GM18508 (cell line): ENCODE results near the gene GHR.

Experiments
- ATAC-seq: cut with Tn5 transposase; IDR thresholded peaks from one replicate; pipeline ENCODE4 v1.9.1; 2021; ENCODE audit warnings: moderate number of reproducible peaks; ENCODE audit not compliant: insufficient read depth, unreplicated experiment

The GHR gene

GRCh38 chr5:42461033-42461432 lies 37.8 kb downstream of the GHR start:
- ATAC-seq: no peak

DNA sequence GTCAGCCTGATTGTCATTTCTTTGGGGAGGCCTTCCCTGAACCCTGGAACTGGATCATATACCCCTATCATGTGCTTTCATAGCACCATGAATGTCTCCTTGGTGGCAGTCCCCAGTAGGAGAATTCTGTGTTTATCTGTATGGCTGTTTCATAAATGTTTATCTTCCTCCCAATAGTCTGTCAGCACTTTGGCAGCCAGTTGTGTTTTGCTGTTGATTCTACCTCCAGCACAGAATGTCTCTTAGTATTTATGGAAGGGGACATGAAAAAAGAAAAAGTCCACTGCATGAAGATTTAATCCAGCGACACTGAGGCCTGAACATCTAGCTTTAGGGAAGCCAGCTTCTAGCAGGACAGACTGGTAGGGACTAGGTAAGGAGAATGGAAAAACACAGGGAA lies 38.3 kb downstream of the GHR start:
- ATAC-seq: no peak

- no peak for ATAC-seq
Measured at GRCh38 chr5:42462083-42462482, 38.8 kb downstream of the GHR start.

GRCh38 chr5:42467572-42467971 lies 44.3 kb downstream of the GHR start:
- ATAC-seq: no peak

GRCh38 chr5:42467981-42468524 lies 44.8 kb downstream of the GHR start:
- ATAC-seq: no peak

DNA sequence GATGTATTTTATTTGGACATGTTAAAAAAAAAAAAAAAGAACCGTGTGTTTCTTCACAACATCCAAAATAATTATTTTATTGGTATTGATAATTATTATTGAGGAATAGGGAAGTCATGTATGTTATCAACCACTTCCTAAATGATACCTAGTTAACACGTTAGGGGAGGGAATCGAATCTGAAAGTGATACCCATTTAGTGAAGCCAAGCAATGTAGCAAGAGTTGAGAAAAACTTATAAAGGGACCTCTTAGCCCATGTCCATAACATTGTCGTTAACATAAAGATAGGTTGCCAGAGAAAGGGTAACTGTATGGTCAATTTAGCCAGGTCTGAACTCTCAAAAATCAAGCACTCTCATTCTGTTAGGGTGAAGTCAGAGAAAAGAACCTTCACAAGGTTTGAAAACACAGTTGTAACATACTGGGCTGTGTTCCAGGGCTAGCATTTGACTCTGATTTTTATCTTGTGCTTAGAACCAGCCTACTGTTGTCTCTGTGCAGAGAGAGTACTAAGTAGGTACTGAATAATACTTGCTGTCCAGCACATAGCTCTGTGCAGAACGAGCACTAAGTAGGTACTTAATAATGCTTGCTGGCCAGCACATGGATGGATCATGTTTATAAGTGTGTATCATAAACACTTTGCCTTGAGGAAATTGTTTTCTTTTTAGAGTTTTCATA lies 60.4 kb downstream of the GHR start:
- ATAC-seq: peak; percentile 93

GRCh38 chr5:42487077-42487476 lies 63.8 kb downstream of the GHR start:
- no peak for ATAC-seq

GRCh38 chr5:42487821-42488220 lies 64.6 kb downstream of the GHR start:
- ATAC-seq: no peak

- no peak for ATAC-seq
Measured at GRCh38 chr5:42490831-42491230, 67.6 kb downstream of the GHR start.

GRCh38 chr5:42491699-42492098 lies 68.5 kb downstream of the GHR start:
- ATAC-seq: no peak

GRCh38 chr5:42492974-42493373 lies 69.7 kb downstream of the GHR start:
- ATAC-seq: no peak

DNA sequence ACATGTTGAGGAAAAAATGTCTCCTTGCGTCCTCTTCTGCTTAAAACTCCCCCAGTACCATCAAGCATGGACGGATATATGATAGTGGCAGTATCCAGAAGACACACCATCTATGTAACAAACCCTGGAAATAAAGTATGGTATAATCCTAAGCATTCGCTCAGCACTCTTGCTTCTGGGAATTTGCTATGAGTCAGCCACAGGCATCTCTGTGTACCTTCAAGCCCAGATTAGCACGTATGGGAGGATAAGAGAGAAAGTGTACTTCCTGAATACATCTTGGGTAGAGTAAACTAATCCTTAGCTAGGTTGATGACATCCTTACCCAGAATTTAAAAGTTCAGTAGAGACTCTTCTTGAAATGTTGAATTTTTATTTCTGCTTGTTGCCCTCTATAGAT lies 71.2 kb downstream of the GHR start:
- ATAC-seq: no peak

GRCh38 chr5:42495914-42496313 lies 72.7 kb downstream of the GHR start:
- ATAC-seq: no peak

- ATAC-seq: no peak
Measured at GRCh38 chr5:42496397-42497156, 73.3 kb downstream of the GHR start.

DNA sequence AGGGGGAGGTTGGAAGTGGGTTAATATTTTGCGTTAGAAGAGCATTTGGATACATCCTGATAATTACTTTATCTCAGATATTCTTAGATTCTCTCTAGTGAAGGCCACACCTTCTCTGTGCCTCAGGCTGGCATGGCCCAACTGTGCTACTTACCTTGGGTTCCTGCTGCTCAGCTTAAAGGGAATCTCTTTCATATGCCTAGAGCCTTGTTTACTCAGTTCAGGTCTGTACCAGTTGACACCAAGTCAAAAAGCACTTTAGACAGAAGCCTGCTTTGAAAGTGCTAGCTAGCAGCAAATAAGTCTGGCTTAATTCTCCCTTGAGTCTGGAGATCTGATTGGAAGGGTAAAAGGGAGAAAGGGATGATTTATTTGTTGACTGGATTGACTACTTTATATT lies 74.8 kb downstream of the GHR start:
- ATAC-seq: no peak

- no peak for ATAC-seq
Measured at GRCh38 chr5:42499016-42499415, 75.8 kb downstream of the GHR start.

GRCh38 chr5:42500003-42500599 lies 76.9 kb downstream of the GHR start:
- no peak for ATAC-seq

GRCh38 chr5:42502613-42503470 lies 79.6 kb downstream of the GHR start:
- ATAC-seq: no peak

DNA sequence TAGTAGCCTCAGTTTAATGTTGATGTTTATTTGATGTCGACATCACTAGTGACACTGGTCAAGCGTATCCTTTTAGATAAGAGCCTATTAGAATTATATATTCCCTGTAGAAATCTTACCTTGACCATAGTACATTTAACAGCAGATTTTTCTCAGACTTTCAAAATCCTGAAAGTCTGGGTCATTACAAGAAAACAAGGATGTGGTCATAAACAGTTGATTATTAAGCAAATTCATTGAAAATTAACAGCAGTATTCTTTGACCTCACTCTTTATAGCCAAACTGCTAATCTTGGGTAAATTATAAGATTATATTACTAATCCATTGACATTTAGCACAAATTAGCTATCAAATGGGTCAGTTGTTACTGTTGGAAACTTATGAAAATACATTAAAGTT lies 83.4 kb downstream of the GHR start:
- no peak for ATAC-seq

DNA sequence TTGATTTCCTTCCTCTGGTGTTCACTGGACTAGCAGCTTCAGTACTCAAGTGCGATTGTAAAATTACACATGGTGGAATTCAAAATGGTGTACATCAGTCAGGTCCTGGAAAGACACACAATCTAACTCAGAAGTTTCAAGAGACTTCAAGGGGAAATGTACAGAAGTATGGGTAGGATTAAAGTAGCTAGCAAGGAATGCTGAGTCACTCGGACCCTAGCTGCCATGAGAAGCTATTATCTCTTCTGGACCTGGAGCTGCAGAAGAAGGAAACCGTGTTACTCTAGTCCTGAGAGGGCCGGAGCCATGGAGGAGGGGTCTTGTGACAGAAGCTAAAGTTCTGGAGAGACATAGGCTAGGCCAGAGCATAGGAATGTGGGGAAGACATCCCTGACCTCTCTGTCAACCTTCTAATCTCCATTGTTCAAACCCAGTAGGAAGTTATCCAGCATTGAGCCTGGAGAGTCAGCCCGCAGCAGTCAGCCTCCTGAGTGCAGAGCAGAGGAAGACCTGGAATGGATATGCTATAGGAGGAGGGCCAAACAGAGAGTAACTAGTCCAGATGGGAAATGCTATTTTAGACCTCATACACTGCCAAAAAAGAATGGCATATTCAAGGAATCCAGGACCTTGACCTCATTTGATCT lies 84.3 kb downstream of the GHR start:
- no peak for ATAC-seq
